ENCODE measurements around the gene RXFP3. TPM values are rescaled to one million over a fixed set of nuclear protein-coding genes. Genes with fewer than 3 reads are reported as not detected.

Gene RXFP3
- total RNA-seq, 2 donors from 2014 or later, result 0.13 TPM; not detected in 1

DNA sequence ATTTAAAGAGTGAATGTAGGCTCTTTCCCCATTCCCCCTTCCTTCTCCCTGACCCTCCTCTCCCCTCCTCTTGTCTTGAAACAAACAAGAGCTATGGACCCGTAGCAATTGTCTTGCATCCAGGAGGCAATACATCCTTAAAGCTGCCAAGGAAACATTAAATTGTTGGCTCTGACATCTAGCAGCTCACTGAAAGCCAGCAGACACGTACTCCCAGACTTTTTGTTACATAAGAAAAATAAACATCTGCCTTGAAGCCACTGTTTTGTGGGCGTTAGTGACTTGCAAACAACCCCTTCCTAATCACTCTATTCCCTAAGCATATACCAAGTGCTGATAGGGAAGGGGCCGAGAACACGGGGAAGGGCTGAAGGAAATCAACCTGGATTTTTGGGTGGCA lies 39.7 kb downstream of the RXFP3 start:
- Histone ChIP-seq H3K4me3 (ENCODE audit: low read length) (no peak overlapping the region), H3K27me3 (ENCODE audit: control insufficient read depth, insufficient read depth, low read length, poor library complexity, severe bottlenecking) (no peaks in the 10 kb centered on the region), H3K9me3 (ENCODE audit: control insufficient read depth, low read length) (no peaks in the 10 kb centered on the region), H3K36me3 (ENCODE audit: control insufficient read depth, insufficient read depth, low read length) (no peaks in the 10 kb centered on the region), H3K27ac (ENCODE audit: low read depth, low read length) (no peak overlapping the region), H3K4me1 (ENCODE audit: control insufficient read depth, insufficient read depth, low read length) (no peaks in the 10 kb centered on the region), H3K9ac (ENCODE audit: extremely low read depth, low read length, poor library complexity, severe bottlenecking) (no peak overlapping the region)
- TF ChIP-seq, protein P1, sequence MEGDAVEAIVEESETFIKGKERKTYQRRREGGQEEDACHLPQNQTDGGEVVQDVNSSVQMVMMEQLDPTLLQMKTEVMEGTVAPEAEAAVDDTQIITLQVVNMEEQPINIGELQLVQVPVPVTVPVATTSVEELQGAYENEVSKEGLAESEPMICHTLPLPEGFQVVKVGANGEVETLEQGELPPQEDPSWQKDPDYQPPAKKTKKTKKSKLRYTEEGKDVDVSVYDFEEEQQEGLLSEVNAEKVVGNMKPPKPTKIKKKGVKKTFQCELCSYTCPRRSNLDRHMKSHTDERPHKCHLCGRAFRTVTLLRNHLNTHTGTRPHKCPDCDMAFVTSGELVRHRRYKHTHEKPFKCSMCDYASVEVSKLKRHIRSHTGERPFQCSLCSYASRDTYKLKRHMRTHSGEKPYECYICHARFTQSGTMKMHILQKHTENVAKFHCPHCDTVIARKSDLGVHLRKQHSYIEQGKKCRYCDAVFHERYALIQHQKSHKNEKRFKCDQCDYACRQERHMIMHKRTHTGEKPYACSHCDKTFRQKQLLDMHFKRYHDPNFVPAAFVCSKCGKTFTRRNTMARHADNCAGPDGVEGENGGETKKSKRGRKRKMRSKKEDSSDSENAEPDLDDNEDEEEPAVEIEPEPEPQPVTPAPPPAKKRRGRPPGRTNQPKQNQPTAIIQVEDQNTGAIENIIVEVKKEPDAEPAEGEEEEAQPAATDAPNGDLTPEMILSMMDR (conservative IDR thresholded peaks at IDR 0.05), result no peak
- Mint-ChIP-seq H3K9me3 (no peaks in the 10 kb centered on the region), H3K27me3 (ENCODE audit: insufficient read depth) (no peaks in the 10 kb centered on the region), H3K4me1 (peaks cover 11% of the 10 kb centered on the region), H3K36me3 (ENCODE audit: low read depth) (no peaks in the 10 kb centered on the region), H3K27ac (no peak overlapping the region), H3K4me3 (no peak overlapping the region)
- no peak for DNase-seq
- 56 to 79% methylated on average over 1 to 5 of the region's 5 CpGs for WGBS, 2 experiments (ENCODE audit: insufficient coverage in 1 of 2, insufficient read length in 1 of 2)

DNA sequence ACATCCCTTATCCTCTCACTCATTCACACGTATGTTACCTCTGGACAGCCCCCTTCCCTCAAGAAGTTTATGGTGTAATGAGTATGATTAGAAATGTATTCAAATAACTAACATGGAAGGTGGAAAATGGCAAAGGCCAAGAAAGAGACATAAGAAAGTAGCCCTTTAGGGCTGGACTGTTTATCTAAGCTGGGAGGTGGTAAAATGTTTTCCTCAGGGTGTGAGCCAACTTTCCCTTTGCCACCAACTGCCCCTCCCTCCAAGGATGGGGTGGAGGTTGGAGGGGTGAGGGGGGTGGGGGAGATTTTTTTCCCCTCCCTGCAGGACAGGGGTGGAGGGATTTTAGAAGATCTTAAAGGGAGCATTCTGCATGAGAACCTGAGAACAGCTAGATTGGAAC lies 40.1 kb downstream of the RXFP3 start:
- no peaks in the 10 kb centered on the region for H3K36me3 Mint-ChIP-seq (ENCODE audit: low read depth)
- Histone ChIP-seq H3K9me3 (ENCODE audit: control insufficient read depth, low read length) (no peaks in the 10 kb centered on the region), H3K36me3 (ENCODE audit: control insufficient read depth, insufficient read depth, low read length) (no peaks in the 10 kb centered on the region), H3K9ac (ENCODE audit: extremely low read depth, low read length, poor library complexity, severe bottlenecking) (no peak overlapping the region), H3K4me1 (ENCODE audit: control insufficient read depth, insufficient read depth, low read length) (no peaks in the 10 kb centered on the region), H3K27ac (ENCODE audit: low read depth, low read length) (no peak overlapping the region), H3K27me3 (ENCODE audit: control insufficient read depth, insufficient read depth, low read length, poor library complexity, severe bottlenecking) (no peaks in the 10 kb centered on the region), H3K4me3 (ENCODE audit: low read length) (no peak overlapping the region)
- H3K27me3 Mint-ChIP-seq (ENCODE audit: insufficient read depth), result no peaks in the 10 kb centered on the region
- no peak overlapping the region for H3K27ac Mint-ChIP-seq
- H3K9me3 Mint-ChIP-seq, result no peaks in the 10 kb centered on the region
- 80% methylated on average over 1 of the region's 1 CpG; no CpG with 5 or more reads in 1 of the 2 experiments for WGBS, 2 experiments (ENCODE audit: insufficient coverage in 1 of 2, insufficient read length in 1 of 2)
- TF ChIP-seq, protein P1 (conservative IDR thresholded peaks at IDR 0.05), result no peak
- no peak for DNase-seq
- H3K4me1 Mint-ChIP-seq, result peaks cover 11% of the 10 kb centered on the region
- no peak overlapping the region for H3K4me3 Mint-ChIP-seq

DNA sequence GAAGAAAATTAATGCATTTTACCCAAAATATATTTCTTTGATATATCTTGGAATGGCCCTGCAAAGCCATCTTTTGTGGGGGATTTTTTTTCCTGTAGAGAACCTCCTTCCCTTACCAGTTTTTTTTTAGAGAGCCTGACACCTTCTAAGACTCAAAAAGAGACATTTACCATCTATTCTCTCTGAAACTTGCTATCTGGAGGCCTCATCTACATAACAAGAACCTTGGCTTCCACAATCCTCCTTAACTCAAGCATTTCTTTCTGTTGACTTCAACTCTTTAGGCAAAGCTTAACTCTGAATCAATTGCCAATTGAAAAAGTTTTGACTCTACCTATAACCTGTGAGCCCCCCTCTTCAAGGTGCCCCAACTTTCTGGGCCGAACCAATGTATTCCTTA lies 42.1 kb downstream of the RXFP3 start:
- TF ChIP-seq, protein P1 (conservative IDR thresholded peaks at IDR 0.05), result no peak
- no peak overlapping the region for H3K27ac Mint-ChIP-seq
- no peaks in the 10 kb centered on the region for H3K4me1 ChIP-seq (ENCODE audit: control insufficient read depth, insufficient read depth, low read length)

More for the DNA sequence above, 42.1 kb downstream of the RXFP3 start:
- 67 to 81% methylated on average over 1 of the region's 1 CpG for WGBS, 2 experiments (ENCODE audit: insufficient coverage in 1 of 2, insufficient read length in 1 of 2)
- no peaks in the 10 kb centered on the region for H3K9me3 ChIP-seq (ENCODE audit: control insufficient read depth, low read length)
- no peak overlapping the region for H3K4me3 ChIP-seq (ENCODE audit: low read length)
- no peaks in the 10 kb centered on the region for H3K27me3 ChIP-seq (ENCODE audit: control insufficient read depth, insufficient read depth, low read length, poor library complexity, severe bottlenecking)
- H3K36me3 ChIP-seq (ENCODE audit: control insufficient read depth, insufficient read depth, low read length), result no peaks in the 10 kb centered on the region
- H3K27ac ChIP-seq (ENCODE audit: low read depth, low read length), result no peak overlapping the region
- H3K9ac ChIP-seq (ENCODE audit: extremely low read depth, low read length, poor library complexity, severe bottlenecking), result no peak overlapping the region
- no peaks in the 10 kb centered on the region for H3K36me3 Mint-ChIP-seq (ENCODE audit: low read depth)
- H3K4me3 Mint-ChIP-seq, result no peak overlapping the region
- no peaks in the 10 kb centered on the region for H3K9me3 Mint-ChIP-seq
- DNase-seq, result no peak
- H3K27me3 Mint-ChIP-seq (ENCODE audit: insufficient read depth), result no peaks in the 10 kb centered on the region
- H3K4me1 Mint-ChIP-seq, result peaks cover 11% of the 10 kb centered on the region

All from endodermal cell (in vitro differentiated cells).